GM18505 (cell line): Measurements from ENCODE around the gene C1GALT1C1L.
"Not testable (repeated sequence)": the region's sequence is repeated elsewhere in the genome, so short reads cannot be mapped to it uniquely, and the experiment has no call there.

ENCODE experiments used
- ATAC-seq: cut with Tn5 transposase; IDR thresholded peaks from one replicate; pipeline ENCODE4 v1.9.1; 2021; ENCODE audit not compliant: unreplicated experiment
- POLR2A ChIP-seq: IDR thresholded peaks from 4 replicates; pipeline ENCODE4 v1.6.1; 2011; ENCODE audit warnings: borderline replicate concordance; ENCODE audit not compliant: insufficient read depth, insufficient read length; ENCODE audit errors: extremely low read depth

The C1GALT1C1L gene

DNA sequence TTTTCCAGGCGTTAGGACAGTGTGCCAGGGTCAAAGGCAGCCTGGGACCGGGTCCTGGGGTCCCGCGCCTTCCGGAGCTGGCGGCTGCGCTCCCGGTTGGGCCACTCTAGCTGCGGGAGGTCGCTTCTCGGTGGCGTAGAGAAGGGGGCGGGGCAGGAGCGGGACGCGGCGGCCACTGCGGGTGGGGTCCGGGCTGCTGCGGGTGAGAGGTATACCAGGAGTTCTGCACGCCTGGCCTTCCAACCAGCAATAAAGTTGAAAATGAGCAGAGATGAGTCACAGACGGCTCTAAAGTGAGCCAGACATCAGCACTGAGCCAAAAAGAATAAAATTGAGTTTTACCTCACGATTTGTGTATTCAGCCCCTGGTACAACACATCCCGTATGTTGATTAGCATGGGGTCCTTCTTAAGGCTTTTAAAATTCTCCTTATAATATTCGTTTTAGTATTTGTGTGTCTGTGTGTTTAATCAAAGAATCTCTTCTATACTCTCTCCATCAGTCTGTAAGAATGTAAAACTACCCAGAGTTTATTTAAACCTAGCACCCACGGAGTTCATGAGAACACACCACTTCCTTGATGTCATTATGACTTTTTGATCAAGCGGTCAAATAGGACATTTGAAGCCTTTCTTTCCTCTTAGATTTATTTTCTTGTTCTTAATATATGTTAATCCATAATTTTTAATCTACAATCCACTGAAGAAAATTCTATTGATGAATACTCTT is at the start of gene C1GALT1C1L:
TSS of gene C1GALT1C1L (minus strand) at position 108 of the 729 bp plus-strand sequence. CDS start at position 1, 107 bp downstream.
- TF ChIP-seq POLR2A, result no peak
- no peak for ATAC-seq

- no peak for ATAC-seq
- no peak for TF ChIP-seq POLR2A
Observed at GRCh38 chr2:43725711-43726246, 49.5 kb upstream of the C1GALT1C1L start.

- TF ChIP-seq POLR2A, result no peak
- no peak for ATAC-seq
Observed at GRCh38 chr2:43724728-43725526, 48.7 kb upstream of the C1GALT1C1L start.

GRCh38 chr2:43718530-43719124 is 42.4 kb upstream of the C1GALT1C1L start:
- ATAC-seq, result no peak
- no peak for TF ChIP-seq POLR2A

GRCh38 chr2:43717322-43717721 is 41.1 kb upstream of the C1GALT1C1L start:
- no peak for TF ChIP-seq POLR2A
- ATAC-seq, result no peak

DNA sequence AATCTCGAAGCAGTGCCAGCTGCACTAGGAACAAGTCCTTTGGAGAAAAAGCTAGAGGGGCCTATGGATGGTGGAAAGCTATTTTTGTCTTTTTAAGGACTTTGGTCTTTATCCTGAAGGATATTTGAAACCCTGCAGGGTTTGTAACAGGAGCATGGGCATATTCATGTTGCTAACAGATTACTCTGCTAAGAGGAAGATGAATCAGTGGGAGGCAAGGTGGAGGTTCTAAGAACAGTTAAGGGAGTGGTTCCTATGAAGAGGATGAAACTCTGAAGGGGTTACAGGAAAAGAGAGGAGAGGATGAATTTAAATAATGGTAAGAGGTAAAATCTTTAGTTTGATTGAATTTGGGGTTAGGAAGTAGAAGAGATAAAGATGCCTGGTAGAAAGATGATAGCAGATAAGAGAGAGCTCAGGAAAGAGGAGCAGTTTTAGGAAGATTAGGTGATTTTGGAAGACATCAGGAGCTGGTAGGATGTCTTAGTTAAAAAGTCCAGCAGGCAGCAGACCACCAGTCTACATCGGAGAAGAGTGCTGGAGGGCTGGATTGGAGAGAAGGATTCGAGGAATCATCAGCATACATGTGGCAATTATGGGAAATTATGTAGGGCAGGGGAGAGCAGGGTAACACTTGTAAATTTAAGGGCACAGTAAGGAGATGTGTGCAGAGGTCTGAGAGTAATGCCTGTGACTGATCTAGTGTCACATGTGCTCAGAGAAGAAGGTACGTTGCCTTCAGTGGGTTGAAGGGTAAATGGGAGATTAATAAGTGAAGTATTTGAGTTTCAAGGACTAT is 39.3 kb upstream of the C1GALT1C1L start:
- ATAC-seq, result no peak
- no peak for TF ChIP-seq POLR2A

GRCh38 chr2:43714164-43714563 is 37.9 kb upstream of the C1GALT1C1L start:
- no peak for TF ChIP-seq POLR2A
- ATAC-seq, result no peak

- no peak for TF ChIP-seq POLR2A
- no peak for ATAC-seq
Observed at GRCh38 chr2:43710866-43711265, 34.6 kb upstream of the C1GALT1C1L start.

- no peak for TF ChIP-seq POLR2A
Observed at GRCh38 chr2:43708891-43709290, 32.7 kb upstream of the C1GALT1C1L start.

GRCh38 chr2:43708178-43708577 is 31.9 kb upstream of the C1GALT1C1L start:
- no peak for TF ChIP-seq POLR2A
- ATAC-seq, result no peak

More at GRCh38 chr2:43708891-43709290, 32.7 kb upstream of the C1GALT1C1L start:
- no peak for ATAC-seq

GRCh38 chr2:43707255-43708015 is 31.2 kb upstream of the C1GALT1C1L start:
- no peak for TF ChIP-seq POLR2A
- ATAC-seq, result no peak

- no peak for ATAC-seq
- no peak for TF ChIP-seq POLR2A
Observed at GRCh38 chr2:43701111-43701510, 24.9 kb upstream of the C1GALT1C1L start.

DNA sequence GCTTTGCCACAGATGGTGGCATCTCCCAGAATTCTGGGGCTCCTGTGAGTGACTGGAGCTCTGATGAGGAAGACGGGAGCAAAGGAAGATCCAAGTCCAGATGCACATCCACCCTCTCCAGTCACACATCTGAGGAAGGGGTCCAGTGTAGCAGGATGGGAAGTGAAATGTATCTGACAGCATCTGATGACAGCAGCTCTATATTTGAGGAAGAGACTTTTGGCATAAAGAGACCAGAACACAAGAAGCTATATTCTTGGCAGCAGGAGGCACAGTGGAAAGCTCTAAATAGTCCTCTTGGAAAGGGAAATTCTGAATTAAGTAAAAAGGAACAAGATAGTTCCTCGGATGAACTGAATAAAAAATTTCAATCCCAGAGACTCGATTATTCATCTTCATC is 23.5 kb upstream of the C1GALT1C1L start:
- no peak for TF ChIP-seq POLR2A
- no peak for ATAC-seq

DNA sequence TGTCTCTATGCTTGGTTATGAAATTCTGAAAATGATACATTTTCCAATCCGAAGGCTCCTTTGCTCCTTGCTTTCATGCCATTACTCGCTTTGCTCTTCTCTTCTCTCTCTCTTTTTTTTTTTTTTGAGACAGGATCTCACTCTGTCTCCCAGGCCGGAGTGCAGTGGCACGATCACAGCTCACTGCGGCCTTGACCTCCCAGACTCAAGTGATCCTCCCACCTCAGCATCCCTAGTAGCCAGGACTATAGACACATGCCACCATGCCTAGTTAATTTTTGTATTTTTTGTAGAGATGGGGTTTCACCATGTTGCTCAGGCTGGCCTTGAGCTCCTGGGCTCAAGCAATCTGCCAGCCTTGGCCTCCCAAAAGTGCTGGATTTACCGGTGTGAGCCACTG is 21.9 kb upstream of the C1GALT1C1L start:
- not testable (repeated sequence) for ATAC-seq
